NCI-H524 treated with DMSO at 0.1 percent for 48 hours (cell line): Measurements from ENCODE around the gene SOCS4.

Experiments
- DNase-seq: peaks from one replicate; lab custom pipeline; 2025; lab: John Stamatoyannopoulos, UW

The SOCS4 gene

DNA sequence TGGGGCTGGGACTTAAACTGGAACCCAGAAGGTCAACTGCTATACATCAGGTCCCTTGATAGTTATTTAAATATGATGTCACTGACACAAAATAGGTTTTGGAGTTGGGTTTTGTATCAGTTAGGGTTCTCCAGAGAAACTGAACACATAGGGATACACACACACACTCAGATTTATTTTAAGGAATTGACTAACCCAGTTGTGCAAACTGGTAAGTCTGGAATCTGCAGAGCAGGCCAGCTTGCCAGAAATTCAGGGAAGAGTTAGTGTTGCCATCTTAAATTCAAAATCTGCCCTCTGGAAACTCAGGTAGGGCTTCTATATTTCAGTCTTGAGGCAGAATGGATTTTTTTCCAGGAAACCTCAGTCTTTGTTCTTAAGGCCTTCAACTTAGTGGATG, 61.3 kb downstream of the SOCS4 start:
- no peak for DNase-seq

DNA sequence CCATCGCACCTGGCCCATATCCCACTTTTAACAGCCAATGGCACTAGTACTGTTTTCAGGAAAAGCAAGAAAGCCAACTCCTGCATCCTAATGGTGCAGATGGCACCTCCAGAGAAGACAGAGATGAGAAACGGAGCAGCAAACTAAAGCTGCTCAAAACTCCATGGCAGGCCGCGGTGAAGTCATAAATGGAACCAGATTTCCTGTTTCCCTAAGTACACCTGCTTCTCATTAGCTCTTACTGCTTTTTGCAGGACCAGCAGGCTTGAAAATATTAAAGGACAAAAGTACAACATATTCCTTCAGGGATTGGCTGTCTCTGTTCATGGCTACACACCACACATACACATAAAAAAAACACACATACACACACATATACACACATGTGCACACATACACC, 65.3 kb downstream of the SOCS4 start:
- no peak for DNase-seq

DNA sequence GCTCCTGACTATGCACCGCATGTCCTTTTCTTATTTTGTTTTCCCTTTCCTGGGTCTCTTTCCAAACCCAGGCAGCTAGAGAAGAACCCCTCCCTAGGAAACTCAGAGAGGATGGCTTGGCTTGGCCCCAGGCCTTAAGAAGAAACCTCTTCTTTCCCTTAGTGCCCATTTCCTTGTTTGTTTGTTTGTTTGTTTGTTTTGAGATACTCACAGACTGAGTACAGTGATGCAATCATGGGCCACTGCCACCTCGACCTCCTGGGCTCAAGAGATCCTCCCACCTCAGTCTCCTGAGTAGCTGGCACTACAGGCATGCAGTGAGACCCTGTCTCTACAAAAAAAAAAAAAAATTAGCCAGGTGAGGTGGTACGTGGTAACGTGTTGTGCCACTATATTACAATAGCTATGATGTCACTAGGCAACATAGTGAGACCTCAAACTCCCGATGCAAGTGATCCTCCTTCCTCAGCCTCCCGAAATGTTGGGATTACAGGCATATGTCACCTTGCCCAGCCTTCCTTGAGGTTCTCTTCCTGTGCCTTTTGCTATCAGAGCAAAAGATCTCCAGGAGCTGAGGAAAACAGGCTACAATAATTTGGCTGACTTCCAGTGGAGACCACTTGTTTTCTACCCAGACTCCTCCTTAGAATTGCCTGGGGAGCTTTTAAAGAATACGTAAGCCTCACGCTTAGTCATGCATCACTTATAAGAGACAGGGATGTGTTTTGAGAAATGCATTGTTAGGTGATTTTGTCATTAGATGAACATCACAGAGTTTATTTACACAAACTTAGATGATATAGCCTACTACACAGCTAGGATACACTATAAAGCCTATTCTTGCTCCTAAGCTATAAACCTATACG, 67.5 kb downstream of the SOCS4 start:
- no peak for DNase-seq

DNA sequence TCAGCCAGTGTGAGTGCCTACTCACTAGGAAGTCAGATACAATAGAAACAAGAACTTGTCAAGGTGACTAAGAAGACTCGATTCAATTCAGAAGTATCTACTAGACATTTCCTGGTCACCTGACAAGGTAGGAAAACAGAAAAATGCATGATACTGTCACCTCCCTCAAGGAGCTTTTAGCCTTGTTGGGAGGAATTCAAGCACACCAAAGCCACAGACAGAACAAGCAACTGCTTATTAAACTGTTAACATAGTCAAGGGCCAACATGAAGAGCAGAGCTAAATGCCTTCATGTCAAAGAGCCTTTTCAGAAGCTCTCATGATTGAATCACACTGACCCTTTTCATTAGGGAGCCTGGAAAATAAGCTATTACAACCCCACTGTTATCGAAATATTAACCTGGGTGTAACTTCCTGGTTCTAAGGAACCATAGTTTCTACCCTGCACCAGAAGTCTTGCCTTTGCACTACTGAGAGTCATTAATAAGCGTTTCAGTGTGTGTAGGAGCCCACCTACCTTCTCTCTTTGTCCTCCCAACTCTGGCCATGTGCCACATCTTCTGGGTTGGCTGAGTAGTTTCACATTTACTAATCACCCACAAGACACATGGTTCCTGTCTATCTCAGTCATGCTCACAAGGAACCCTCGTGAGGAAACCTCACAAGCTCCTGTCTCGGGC, 71.0 kb downstream of the SOCS4 start:
- no peak for DNase-seq

DNA sequence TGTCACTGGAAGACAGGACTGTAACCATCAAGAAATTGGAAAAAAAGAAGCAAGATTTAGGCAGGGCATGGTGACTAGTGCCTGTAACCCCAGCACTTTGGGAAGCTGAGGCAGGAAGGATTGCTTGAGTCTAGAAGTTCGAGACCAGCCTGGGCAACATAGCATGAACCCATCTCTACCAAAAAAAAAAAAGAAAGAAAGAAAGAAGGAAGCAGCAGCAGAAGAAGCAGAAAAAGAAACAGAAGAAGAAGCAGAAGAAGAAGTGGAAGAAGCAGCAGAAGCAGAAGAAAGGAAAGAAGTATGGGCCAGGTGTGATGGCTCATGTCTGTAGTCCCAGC, 71.5 kb downstream of the SOCS4 start:
- DNase-seq: no peak
